Daoy (cell line): ENCODE measurements around the gene KCNJ6. TPM values are rescaled to one million over a fixed set of nuclear protein-coding genes. Genes with fewer than 3 reads are reported as not detected.
A peak's percentile ranks its signal among the peaks of the same experiment; 100 is the strongest.

Source experiments
- DNase-seq: peaks from one replicate; pipeline ENCODE4 v3.0.0-alpha.2; 2015; ENCODE audit warnings: low read depth
- total RNA-seq: library from RNA; depleted of rRNA; stranded (reverse); fragments of >200 nt; shearing (Covaris generic); gene quantifications from 2 replicates; pipeline ENCODE4 v1.2.3, GENCODE V29; 2014

KCNJ6 gene
- total RNA-seq, 1 experiment from 2014 or later, result not detected

GRCh38 chr21:37821092-37821491 is 95.2 kb downstream of the KCNJ6 start:
- DNase-seq, result no peak

- DNase-seq, result no peak
These were observed 96.9 kb downstream of the KCNJ6 start for GRCh38 chr21:37819372-37819771.

GRCh38 chr21:37817242-37817641 is 99.0 kb downstream of the KCNJ6 start:
- DNase-seq, result no peak

- no peak for DNase-seq
These were observed 100.4 kb downstream of the KCNJ6 start for GRCh38 chr21:37815893-37816292.

- DNase-seq, result no peak
These were observed 104.5 kb downstream of the KCNJ6 start for GRCh38 chr21:37811711-37812110.

GRCh38 chr21:37808261-37808660 is 108.0 kb downstream of the KCNJ6 start:
- DNase-seq, result no peak

GRCh38 chr21:37805266-37805665 is 111.0 kb downstream of the KCNJ6 start:
- no peak for DNase-seq

- no peak for DNase-seq
These were observed 112.3 kb downstream of the KCNJ6 start for GRCh38 chr21:37804001-37804400.

GRCh38 chr21:37803101-37803651 is 113.1 kb downstream of the KCNJ6 start:
- DNase-seq, result no peak

- DNase-seq, result peak; percentile 21
These were observed 115.7 kb downstream of the KCNJ6 start for GRCh38 chr21:37800456-37801061.

GRCh38 chr21:37800057-37800455 is 116.2 kb downstream of the KCNJ6 start:
- DNase-seq, result no peak

GRCh38 chr21:37799211-37800056 is 116.8 kb downstream of the KCNJ6 start:
- no peak for DNase-seq

GRCh38 chr21:37797403-37797802 is 118.9 kb downstream of the KCNJ6 start:
- DNase-seq, result peak; percentile 19

GRCh38 chr21:37796011-37796410 is 120.2 kb downstream of the KCNJ6 start:
- DNase-seq, result peak; percentile 45

- peak; percentile 40 for DNase-seq
These were observed 122.6 kb downstream of the KCNJ6 start for GRCh38 chr21:37793660-37794059.

- DNase-seq, result no peak
These were observed 124.2 kb downstream of the KCNJ6 start for GRCh38 chr21:37792046-37792445.

- DNase-seq, result no peak
These were observed 125.4 kb downstream of the KCNJ6 start for GRCh38 chr21:37790905-37791304.

GRCh38 chr21:37788503-37788902 is 127.8 kb downstream of the KCNJ6 start:
- DNase-seq, result no peak

- DNase-seq, result peak; percentile 69
These were observed 128.8 kb downstream of the KCNJ6 start for GRCh38 chr21:37787456-37787855.

GRCh38 chr21:37784591-37785318 is 131.5 kb downstream of the KCNJ6 start:
- DNase-seq, result no peak

- no peak for DNase-seq
These were observed 133.2 kb downstream of the KCNJ6 start for GRCh38 chr21:37783016-37783415.
